HG03060 (cell line): ENCODE data around the gene RADIL.

ENCODE experiments used
- ATAC-seq: cut with Tn5 transposase; IDR thresholded peaks from one replicate; pipeline ENCODE4 v1.9.1; 2021; ENCODE audit warnings: low read depth, moderate number of reproducible peaks; ENCODE audit not compliant: unreplicated experiment

Gene RADIL

DNA sequence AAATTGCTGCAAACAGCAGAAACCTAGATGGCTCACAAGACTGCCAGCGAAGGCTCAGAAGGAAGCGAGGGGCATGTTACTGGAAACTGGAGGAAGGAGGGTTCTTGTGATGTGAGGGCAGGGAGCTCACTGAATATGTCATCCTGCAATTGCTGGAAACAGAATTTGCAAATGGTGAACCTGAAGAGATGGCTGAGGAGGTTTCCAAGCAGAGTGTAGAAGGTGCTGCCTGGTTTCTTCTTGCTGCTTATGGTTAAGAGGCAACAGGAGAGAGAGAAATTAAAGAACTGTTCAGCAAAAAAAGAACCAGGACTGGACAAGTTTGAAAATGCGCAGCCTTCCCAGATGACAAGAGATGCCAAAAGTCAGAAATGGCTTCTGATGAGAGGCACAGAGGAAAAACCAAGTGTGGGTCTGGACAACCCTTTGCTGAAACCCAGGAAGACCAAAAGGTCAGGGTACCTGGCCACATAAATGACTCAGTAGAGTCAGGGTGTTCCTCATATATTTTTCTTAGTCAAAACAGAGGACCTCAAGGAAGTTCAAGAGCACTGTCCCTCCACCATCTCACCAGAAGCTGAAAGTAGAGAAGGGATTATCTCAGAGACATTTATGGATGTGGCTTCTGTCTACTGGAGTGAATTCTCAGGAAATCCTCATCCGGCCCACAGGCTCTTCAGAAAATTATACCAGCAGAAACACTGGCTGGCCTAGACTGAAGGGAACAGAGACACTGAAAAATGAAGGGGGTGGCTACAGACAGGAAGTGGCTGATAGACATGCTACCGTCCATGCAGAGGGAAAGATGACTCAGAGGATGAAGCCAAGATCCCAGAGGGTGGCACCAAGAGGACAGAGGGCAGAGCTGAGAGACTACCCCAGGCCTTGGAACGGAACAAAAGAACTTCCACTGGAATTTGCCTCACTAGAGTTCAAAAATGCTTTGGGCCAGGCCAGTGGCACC is 31.8 kb downstream of the RADIL start:
- ATAC-seq = no peak

- no peak for ATAC-seq
These were observed 33.2 kb downstream of the RADIL start for GRCh38 chr7:4850262-4850795.

GRCh38 chr7:4849390-4849789 is 34.1 kb downstream of the RADIL start:
- no peak for ATAC-seq

GRCh38 chr7:4845740-4846142 is 37.8 kb downstream of the RADIL start:
- ATAC-seq = no peak

DNA sequence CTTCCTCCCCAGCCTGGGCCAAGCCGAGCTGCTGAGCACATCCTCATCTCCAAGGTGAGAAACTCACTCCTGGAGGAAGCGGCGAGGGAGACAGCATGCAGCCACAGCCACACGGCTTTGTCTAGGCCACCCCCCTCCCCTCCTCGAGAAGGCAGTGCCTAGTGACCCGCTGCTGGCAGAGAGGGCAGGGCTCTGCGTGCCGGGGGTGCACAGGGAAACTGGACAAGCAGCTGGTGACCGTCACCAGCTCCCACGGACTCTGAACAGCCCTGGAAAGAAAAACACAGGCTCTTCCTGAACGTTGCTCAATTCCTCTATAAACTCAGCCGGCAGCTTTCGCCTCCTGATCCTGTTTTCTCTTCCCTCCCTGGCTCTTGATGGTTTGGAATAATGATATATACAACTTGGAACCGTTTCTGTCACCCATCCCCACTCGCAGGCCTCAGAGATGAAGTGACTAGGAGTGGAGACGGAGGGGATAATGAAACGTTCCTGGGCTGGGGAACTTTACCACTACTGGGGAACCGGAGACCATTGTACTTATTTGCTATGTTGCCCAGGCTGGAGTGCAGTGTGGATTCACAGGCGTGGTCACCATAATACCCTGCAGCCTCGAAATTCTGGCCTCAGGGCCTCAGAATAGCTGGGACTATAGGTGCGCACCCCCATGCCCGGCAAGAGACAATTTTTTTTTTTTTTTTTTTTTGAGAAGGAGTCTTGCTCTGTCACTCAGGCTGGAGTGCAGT is 41.0 kb downstream of the RADIL start:
- ATAC-seq = no peak

- ATAC-seq = no peak
These were observed 41.7 kb downstream of the RADIL start for GRCh38 chr7:4841836-4842235.

GRCh38 chr7:4841007-4841784 is 42.3 kb downstream of the RADIL start:
- ATAC-seq = no peak

- ATAC-seq = no peak
These were observed 43.4 kb downstream of the RADIL start for GRCh38 chr7:4840079-4840501.

- ATAC-seq = no peak
These were observed 44.7 kb downstream of the RADIL start for GRCh38 chr7:4838626-4839334.

DNA sequence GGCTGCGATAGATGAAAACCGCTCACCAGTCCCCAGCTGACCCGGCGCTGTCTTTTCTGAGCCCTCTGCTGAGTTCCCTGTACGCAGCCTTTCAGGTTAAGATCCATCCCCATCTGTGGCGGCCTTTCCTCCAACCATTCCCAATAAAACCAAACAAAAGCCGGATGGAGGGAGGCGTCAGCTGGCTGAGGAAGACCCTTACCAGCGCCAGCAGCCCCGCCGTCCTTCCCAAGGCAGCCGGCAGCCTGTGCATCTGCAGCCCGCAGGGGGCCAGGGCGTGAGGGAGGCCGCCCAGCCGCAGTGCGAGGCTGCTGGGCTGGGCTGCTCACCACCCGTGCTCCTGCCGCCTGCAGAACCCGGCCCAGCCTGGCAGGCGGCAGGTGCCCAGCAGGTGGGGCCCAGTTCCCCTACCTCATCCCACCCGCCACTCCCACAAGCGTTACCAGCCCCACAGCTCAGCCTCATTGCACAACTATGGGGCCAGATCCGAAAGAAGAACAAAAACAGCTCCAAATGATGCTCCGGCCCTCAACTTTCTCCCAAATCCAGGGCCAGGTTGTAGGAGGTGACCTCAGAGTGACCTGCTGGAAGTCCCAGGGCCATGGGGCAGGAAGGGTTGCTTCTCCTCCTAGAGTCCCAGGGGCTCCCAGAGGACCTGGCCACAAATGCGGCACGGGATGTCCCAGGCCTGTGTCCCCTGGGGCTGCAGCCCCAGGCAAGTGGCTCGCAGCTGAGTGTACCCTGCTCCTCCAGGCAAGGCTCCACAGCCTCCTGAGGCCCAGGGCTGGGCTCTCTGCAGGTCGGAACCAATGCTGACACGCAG is 45.5 kb downstream of the RADIL start:
- no peak for ATAC-seq

DNA sequence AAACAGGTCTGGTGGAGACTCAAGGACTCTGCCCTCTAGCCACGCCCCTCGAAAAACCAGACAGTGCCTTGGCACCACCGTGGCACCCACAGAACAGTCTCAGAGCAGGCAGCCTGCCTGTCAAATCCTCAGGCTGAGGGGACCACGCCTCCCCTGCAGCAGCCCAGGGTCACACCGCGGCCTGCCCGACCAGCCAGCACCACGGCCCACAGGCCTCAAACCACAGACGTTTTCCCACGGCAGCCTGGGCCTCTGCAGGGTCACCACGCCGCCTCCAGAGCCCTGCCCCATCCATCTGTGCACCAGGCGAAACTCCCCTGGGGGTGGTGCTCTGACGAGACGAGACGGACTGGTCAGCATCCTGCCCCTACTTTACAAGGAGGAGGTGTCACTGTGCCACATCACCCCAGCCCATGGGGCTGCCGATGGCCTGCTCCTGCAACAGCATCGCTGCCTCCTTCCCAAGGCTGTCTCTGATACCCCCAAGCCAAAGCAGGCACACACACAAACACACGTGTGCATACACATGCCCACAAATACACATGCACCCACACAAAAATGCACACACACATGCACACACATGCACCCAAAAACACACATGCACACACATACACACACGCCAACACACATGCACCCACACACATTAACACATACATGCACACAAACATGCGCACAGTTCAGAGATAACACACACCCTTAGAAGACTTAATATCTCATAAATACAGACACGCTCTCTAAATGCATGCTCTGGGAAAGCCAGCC is 46.3 kb downstream of the RADIL start:
- ATAC-seq = no peak

- ATAC-seq = no peak
These were observed 47.3 kb downstream of the RADIL start for GRCh38 chr7:4836206-4836661.

GRCh38 chr7:4835398-4836205 is 47.9 kb downstream of the RADIL start:
- no peak for ATAC-seq

DNA sequence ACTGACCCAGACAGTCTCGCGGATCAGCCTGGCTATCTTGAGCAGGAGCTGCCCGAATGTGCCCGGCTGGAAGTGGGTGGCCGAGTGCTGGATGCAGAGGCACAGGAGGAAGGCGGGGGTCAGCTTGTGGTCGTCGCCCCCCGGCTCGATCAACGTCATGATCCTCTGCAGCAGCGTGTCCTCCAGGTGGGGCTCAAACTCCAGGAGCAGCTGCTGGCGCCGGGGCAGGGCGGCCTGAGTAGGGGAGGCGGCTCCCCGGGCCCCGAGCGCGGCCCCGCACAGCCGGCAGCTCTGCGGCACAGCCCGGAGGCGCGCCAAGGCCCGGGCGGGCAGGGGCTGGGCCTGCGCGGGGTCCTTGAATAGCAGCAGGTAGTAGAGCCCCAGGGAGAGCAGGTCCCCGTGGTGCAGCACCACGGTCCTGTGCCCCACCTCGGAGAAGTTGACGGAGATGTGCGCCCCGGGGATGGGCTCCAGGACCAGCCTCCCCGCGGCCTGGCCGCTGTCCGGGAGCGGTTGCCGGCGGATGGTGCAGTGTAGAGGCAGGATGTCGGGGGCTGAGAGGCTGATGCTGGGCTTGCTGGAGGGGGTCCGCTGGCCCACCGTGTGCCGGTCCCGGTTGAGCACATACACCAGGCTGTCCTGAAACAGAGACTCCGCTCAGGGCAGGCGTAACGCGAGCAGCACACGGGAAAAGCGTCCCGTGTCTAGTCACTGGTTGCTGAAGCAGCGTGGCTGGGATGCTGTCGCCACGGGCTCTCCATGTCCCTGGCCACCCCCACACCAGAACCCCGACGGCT is 48.7 kb downstream of the RADIL start:
- no peak for ATAC-seq

- ATAC-seq = no peak
These were observed 49.6 kb downstream of the RADIL start for GRCh38 chr7:4833691-4834600.

GRCh38 chr7:4833176-4833575 is 50.3 kb downstream of the RADIL start:
- ATAC-seq = no peak
